NCI-H82 (cell line): ENCODE results near the gene EGFL7.

Experiments
- DNase-seq: peaks from one replicate; lab custom pipeline; 2025; lab: John Stamatoyannopoulos, UW

Gene EGFL7

DNA sequence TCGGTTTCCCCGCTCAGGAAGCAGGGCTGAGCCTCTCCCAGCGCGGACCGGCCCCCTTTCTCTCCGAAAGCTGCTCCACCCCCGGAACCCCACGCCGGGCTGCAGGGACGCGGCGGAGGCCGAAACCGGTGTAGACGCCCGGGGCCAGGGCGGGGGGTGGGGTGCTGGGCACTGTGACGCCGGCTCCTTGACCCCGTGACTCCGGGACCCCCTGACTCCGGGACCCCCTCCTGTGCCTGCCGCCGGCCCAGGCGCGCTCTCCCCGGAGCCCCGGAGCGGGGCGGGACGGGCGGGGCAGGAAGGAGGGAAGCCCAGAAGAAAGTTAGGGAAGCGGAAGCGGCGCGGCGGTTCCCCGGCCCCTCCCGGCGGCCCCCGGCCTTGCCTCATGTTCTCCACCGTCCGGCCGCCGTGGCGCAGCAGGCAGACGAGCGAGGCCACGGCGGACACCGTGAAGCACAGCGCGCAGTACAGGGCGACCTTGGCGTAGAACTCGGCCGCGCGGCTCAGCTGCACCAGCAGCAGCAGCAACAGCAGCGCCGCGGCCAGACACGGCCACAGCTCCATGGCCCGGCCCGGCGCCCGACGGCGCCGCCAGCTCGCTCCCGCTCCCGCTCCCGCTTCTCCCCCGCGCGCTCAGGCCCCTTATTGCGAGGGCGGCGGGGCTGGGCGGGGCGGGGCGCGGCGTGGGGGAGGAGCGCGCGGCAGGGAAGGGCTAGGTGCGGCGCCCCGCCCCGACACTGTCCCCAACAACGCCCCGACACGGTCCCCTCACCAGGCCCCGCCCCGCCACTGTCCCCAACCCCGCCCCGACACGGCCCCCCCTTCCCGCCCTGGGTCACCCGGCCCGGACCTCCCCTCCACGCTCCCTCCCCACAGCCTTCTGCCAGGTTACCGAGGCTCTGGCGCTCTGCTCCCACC lies 24.3 kb downstream of the EGFL7 start, which contains the start of gene AGPAT2:
AGPAT2 (minus strand) TSS at position 664 of the 918 bp plus-strand sequence; CDS start at position 564, 100 bp downstream.
- peak; percentile 83 for DNase-seq

DNA sequence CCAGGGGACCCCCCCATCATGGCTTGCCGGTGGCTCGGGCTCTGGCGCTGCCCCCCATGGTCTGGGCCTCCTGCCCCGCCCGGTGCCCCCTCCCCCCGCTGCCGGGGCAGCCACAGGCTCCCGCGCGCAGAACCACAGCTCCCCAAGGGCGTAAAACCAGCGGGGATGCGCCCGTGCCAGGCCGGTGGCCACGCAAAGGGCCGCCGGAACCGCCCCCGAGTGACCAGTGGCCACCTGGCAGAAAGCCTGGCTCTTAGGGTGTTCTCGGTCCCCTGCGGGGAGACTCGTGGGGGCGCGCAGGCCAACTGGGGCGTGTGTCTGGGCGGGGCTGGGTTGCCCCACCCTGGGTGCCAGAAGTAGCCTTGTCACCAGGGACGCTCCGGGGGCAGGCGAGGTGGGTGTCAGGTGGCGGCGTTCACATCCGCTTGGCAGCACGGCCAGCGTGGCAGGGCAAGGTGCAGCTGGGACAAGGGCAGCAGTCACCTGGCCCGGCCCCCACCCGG lies 25.1 kb downstream of the EGFL7 start:
- DNase-seq, result no peak

DNA sequence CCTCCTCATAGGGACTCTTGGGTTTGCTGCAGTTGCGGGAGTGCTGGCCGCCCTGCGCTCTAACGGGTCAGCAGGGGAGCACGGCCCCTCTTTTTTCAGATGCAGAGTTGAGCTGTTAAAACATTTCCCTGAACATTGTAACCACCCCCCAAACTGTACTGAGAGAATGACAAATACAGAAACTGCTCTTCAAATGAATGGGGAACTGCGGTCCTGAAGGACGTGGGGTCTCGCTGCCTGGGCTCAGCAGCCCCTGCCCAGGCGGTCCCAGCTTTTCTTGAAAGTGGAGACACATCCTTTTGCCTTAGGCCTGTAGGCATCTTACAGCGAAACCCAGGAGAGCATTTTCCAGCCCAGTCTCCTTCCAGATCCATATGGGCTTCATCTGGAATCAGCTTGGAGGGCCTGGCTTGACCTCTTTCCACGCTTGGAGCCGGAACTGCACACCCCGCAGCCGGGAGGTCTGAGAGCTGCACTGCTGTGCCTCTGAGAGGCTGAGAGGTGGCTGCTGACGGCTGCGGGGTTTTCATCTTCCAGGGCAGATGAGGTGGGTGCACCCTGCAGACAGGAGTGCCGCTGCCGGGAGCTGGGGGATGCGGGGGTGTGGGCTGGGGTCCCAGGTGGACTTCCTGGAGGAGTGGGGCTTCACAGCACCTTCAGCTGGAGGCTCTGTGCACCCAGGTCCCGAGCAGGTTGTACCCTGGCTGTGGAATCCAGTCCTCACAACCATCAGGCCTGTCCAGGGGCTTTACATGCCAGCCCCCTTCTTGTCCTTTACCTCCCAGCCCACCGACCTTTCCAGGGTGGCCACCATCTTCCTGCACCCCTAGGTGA lies 25.8 kb downstream of the EGFL7 start:
- peak; percentile 34 for DNase-seq

DNA sequence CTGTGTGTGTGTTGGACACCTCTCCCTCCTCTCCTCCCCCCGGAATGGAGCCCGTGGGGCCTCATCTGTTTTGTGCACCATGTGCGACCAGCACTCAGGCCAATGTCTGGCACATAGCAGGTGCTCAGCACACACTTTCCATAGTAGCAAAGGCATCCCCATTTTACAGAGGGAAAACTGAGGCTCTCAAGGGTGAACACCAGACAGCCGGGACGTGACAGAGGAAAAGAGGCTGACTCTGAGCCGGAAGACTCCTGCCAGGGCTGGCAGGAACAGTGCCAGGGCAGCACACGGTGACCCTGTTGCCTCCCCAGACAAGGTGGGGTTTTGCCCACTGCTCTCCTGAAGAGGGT lies 26.4 kb downstream of the EGFL7 start:
- no peak for DNase-seq

DNA sequence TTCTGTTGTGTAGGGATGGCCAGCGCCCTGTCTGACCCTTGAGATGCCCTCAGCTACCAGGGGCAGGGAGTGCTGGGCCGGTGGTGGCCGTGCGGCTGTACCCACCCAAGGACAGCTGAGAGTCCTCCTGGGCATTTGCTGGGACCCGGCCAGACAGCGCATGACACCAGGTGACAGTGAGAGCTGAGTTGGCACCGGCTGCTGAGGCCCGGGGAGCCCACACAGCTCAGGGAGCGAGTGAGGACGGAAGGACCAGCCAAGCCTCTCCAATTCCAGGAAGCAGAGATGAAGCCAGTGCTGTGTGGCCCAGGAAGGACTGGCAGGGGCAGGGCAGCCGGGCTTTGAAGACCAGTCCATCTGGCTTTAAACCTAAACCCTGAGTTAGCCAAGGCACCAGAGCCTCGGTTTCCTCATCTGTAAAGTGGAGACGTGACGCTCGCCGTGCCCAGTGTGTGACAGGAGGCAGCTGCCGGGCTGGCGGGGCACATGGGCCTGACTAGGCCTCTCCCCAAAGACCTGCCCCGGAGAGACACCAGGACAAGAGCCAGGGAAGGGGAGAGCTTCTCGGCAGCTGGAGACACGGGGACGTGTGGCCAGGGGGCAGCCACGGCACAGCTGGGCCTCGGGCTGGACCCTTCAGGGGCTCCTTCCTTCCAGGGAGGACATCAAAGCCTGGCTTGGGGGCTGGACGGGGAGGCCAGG lies 27.5 kb downstream of the EGFL7 start:
- DNase-seq, result no peak

DNA sequence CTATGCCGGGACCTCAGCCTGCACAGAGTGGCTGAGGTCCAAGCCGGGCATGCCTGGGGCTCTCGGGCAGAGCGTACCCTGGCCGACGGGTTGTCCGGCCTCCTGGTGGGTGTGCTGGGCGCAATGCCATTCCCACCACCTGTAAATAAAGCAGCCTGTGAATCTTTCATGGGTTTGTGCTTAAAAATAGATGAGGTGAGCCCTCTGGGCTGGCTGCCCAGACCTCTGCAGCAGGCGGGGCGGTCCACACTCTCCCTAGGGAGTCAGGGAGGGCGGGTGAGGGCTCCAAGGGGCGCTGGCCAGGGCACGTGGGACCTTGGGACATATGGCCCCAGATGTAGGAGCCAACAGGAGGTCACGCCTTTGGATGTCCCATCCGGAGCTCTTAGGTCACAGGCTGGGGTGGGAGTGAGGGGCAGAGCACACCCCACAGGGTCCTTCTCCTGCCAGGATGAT lies 28.1 kb downstream of the EGFL7 start:
- DNase-seq, result no peak

DNA sequence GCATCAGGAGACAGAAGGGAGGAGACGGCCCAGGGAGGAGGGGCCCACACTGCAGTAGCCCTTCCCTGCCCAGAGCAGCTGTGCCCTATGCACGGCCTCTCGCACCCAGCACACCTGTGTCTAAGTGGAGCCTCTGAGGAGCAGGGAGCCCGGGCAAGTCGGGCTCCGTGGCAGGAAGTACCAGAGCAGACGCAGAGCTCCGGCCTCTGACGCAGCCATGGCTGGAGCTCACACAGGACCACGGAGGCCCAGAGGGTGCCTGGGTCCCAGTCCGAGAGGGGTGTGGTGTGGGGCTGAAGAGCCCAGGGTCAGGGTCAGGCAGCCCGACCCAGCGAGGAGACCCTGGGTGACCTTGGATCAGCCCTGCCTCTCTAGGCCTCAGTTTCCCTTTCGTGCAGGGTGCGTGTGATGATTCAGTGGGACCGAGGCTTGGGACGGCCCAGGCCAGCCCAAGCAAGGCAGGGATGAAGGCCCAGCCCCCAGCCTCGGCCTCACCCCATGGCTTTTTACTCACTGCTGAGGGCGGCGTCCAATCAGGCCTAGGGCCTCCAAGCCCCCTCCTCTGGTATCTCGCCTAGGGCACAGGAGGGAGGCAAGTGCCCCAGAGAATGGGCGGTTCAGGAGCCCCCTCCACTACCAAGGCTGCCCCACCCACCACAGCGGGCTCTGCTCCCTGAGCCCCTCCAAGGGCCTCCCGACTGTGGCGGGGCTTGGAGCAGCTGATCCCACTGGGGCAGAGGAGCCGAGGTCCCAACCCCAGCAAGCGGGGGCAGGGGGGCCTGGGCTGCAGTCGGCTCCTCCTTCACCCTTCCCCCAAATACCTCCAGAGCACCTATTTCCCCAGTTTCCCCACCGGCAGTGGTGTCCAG lies 28.8 kb downstream of the EGFL7 start:
- no peak for DNase-seq

DNA sequence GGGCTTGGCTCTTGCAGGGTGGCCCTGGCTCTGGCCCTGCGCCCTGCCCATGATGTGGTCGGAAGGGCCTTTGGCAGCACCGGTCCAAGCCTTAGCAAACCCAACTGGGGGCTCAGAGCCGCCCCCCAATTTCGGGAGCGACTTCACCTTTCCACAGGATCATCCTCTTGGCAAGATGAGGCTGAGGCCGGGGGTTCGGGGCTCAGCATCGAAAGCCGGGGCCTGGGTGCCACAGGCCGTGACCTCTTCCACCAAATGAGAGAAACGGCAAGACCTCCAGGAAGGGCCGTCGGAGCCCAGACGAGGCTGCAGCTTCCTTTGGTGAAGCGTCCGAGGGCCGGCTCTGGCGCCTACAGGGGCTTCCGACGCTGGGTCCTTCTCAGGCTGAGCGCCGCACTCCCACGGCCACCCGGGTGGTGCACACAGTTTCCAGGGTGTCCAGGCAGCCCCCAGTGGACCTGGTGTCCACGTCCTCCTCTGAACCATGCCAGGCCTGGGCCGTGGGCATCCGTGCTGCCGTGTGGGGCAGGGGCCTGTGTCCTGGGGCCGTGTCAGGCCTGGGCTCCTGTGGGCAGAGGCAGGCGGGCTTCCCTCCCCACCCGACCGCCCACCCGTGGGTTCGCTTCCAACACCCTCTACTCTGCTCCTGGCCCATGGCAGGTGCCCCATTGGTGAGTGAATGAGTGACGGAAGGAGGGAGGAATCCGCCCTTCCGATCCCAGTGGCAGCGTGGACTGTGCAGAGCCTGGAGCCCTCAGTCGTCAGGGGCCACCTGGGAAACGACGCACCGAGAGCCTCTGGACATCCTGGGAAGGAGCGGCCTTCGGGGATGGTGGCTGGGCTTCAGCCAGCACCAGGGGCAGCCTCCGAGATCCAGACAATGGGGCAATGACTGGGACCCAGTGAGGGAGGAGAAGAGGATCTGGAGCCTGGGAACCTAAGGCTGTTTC lies 29.7 kb downstream of the EGFL7 start:
- DNase-seq, result no peak

DNA sequence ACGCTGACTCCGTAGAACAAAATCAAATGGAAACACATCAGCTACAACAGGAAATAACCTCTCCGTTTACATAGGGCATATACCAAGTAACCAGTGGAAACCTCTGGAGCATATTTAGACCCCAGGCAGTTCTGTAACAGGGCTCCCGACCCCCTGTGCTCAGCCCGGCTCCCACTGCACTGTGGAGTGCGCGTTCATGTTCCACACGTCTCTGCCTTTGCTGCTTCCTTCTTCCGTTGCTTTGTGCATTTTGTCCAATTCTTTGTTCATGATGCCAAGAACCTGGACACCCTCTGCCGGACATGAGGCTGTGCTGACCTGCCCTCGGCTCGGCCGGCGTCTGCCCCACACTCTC lies 30.4 kb downstream of the EGFL7 start:
- DNase-seq, result no peak

DNA sequence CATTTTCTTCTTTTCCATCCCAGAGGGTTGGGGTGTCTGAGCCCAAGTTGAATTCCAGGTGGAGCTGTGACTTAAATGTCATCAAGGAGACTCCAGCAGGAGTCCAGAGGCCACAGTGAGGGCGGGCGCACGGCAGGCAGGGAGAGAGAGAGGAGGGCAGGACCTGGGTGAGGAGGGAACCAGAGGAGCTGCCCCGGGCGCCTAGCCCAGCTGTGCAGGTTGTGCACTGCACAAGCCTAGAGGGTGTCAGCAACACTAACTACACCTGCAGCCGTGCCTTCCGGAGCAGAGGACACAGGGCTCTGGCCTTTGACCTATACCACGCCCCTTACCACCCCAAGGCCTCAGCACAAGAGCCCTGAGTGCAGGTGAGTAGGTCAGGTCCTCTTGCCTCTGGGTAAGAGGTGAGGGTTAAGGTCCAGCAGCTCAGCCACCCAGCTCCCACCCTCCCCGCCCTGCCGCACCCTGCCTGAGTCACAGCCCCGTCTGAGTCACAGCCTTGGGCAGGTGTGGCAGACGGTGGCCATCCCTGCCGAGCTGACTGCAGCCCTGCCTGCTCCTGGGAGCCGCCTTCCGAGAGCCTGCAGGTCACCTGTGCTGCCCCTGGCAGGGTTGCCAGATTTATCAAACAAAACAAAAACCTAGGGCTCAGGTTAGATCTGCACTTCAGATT lies 30.9 kb downstream of the EGFL7 start:
- no peak for DNase-seq

DNA sequence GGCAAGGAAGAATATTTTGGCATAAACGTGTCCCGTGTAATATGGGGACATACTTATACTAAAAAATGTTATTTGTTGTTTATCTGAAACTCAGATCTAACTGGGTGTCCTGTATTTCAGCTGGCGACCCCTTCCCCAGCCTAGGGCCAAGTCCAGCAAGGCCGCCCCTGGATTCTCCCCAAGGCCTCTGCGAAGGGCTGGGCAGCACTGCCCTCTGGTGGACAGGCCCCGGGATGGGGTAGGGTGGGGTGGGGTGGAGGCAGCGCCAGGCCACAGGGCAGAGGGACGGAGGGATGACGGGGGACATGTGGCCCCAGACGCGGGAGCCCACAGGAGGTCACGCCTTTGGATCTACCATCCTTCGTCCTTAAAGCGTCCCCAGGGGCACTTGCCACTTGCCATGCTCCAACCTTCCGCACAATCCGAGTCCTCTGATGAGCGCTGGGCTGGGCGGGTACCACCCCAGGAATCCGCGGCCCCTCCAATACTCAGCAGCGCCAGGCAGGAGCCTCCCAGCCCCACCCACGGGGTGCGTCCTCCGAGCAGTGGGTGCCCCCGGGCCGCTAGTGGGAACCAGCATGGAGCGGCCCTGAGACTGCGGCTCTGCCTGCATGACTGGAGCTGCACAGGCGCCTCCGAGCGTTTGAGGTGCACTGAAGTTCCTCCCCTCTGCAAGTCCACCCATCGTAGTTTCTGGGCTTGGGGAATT lies 31.6 kb downstream of the EGFL7 start:
- peak; percentile 61 for DNase-seq

DNA sequence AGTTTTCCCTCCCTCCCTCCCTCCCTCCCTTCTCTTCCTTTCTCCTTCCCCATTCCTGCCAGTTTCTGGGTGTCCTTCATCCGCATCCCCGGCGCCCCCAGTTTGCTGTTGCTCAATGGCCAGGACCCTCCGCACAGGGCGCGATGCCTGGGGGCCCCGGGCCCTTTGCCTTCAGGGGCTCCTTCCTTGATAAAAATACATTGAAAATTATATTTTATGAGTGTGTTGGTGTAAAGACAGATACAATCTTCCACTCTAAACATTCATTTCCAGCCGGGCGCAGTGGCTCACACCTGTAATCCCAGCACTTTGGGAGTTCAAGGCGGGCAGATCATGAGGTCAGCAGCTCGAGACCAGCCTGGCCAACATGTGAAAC lies 32.1 kb downstream of the EGFL7 start:
- no peak for DNase-seq

DNA sequence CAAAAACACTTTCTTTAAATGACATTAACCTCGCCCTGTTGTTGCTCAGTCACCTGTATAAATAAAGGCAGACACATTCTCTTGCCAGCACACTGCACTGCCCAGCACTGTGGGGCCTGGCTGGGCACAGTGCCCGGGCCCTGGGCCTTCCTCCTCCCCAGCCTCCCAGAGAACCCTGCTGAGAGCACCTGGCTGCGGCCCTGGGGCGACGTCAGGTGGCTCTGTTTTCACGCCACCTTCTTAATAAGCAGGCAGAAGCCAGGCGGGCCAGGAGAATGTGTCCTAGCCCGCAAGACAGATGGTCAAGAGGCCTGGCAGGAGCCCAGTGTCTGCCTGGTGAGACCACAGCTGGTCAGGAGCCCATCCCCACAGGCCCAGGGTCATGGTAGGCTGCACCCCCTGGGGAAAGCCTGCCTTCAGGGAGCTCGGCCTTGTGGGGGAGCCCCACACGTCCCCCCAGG lies 32.7 kb downstream of the EGFL7 start:
- DNase-seq, result peak; percentile 62

DNA sequence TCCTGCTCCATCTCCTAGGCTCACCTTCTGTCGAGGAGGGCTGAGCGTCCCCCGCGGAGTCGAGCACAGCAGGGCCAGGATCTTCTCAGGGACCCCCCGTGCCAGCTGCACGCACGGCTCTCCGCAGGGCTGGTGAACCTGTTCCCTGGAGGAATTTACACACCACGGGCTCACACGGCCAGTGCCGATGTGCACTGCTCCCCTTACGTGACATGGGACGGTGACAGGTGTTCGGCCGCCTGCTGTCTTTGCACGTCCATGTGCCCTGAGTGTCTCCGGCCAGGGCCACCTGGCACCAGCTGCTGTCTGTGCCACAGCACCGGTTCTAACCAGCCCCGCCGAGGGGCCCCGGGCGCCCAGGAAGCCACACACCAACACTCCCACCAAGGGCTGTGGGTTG lies 33.2 kb downstream of the EGFL7 start:
- DNase-seq, result peak; percentile 68

DNA sequence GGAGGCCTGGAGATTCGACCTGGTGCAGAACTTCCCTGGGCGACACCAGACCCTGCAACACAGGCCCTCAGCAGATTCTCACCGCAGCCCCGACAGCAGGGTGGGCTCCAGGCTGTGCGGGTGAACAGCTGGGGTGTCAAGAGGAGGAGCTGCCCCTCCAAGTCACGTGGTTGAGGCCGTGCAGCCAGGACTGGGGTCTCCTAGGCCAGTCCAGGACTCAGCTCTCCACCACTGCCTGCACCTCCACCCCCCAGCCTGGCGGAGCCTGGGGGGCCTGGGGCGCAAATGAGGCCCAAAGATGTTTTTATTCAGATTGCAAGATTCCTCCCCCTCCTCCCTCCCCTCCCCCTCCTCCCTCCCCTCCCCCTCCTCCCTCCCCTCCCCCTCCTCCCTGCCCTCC lies 33.8 kb downstream of the EGFL7 start:
- DNase-seq, result peak; percentile 64

DNA sequence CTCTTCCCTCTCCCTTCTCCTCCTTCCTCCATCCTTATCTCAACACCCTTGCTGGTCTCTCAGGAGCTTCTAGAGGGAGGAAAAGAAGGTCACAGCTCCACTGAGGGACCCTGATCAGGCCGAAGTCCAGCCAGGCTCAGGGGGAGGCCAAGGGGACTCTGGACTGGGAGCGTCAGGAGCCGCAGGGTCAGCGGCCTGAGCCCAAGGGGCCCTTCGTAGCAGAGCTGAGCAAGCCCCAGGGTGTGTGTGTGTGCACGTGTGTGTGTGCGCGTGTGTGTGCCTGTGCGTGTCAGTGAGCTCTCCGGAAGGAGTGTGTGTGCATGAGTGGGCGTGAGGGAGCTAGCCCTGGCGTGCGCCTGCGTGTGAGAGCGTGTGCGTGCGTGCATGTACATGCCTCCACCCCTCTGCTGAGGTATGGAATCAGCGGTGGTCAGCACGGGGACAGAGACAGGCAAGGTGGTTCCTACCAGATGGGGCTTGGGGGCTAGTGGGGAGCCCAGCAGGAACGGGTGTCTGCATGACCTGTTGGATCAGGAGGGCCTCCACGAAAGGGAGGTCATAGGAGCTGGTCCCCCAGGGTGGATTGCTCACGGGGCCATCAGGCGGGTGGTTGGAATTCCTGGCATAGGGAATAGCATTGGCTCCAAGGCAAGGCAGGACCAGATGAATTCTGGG lies 34.6 kb downstream of the EGFL7 start:
- DNase-seq, result no peak

DNA sequence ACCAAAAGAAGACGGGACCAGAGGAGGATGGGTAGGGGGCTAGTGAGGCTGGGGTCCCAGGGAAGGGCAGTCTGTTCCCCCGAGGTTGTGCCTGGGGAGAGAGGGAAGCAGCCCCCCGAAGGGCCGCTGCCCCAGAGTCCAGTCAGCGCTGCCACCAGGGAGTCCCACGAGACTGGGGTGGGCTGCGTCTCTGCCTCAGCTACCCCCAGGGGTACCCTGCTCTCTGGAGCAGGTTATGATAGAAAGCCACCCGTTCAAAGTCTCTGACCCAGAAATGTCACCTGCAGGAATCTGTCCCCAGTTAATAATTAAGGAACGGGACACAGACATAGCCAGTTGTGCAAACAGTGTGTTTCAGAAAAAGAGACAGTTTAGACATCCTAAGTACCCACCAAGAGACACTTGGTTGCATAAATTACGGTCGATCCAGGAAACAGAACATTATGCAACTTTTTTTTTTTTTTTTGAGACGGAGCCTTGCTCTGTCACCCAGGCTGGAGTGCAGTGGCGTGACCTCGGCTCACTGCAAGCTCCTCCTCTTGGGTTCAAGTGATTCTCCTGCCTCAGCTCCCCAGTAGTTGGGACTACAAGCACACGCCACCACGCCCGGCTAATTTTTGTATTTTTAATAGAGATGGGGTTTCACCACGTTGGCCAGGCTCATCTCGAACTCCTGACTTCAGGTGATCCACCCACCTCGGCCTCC lies 35.3 kb downstream of the EGFL7 start:
- no peak for DNase-seq
